HG02759 (cell line): Measurements from ENCODE around the gene HDAC1.

Experiments used
- ATAC-seq: cut with Tn5 transposase; IDR thresholded peaks from one replicate; pipeline ENCODE4 v1.9.1; 2021; ENCODE audit warnings: mild to moderate bottlenecking, moderate library complexity; ENCODE audit not compliant: unreplicated experiment

Gene HDAC1

GRCh38 chr1:32327204-32327603 is 35.3 kb downstream of the HDAC1 start:
- no peak for ATAC-seq

DNA sequence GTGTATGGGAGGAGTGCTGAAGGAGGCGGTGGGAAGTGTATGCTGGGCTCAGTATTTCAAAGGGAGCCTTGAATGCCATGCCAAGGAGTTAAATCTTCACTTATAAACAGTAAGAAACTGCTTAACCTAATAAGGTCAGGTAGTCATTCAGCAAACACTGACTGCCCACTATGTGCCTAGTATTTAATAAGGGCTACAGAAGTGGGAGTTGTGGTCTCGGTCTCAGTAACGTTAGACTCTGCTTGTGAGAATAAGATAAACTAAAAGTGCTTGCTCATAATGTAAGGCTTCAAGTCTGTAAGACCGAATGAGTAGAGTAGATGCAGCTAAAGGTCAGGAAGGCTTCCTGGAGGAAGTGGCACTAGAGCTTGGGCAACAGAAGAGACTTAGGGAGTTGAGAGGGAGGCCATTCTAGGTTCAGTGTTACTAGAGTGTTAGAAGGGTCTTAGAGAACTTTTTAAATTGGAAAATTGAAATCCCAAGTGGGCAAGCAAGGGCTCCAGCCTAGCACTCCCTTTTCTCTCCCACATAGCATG is 38.1 kb downstream of the HDAC1 start:
- no peak for ATAC-seq

- no peak for ATAC-seq
These were observed 38.8 kb downstream of the HDAC1 start for GRCh38 chr1:32330558-32331151.

DNA sequence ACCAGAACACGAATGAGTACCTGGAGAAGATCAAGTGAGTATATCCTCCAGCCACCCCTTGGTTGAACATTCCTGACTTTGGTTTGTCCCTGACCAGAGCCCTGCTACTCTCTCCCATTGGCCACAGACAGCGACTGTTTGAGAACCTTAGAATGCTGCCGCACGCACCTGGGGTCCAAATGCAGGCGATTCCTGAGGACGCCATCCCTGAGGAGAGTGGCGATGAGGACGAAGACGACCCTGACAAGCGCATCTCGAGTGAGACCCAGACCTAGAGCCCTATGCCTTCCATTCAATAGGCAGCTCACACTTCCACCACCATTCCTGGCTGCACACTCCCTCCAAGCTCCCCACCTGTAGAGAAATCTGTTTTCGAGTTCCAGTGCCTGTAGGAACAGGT is 39.7 kb downstream of the HDAC1 start:
- ATAC-seq, result no peak

DNA sequence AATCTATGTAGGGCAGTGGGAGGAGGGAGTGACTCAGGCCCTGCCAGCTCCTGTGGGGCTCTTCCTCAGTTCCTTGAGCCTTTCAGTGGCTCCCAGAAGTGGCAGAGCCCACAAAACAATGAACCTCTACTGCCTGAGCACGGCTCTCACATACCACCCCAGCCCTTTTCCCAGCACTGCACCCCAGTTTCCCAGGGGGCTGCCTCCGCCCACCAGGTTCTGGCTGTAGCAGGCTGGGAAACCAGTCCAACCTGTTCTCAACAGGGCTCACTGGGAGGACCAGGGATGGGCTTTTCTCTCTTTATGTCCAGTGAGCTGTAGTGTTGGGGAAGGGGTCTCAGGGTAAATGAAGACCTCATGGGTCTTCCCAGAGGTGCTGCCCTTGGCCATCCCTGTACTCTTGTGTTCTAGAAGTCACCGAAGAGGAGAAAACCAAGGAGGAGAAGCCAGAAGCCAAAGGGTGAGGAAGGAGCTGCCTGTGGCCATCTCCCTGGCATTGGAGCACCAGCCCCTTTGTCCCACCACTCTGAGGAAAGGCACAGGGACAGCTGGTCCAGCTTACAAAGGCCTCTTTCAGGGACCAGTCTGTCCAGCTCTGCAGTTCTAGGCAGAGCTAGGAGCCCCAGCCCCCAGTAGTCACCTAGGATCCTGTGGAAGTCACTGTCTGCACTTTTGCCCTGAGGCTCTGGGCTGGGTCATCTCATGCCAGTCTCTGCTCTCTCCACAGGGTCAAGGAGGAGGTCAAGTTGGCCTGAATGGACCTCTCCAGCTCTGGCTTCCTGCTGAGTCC is 40.6 kb downstream of the HDAC1 start:
- no peak for ATAC-seq

DNA sequence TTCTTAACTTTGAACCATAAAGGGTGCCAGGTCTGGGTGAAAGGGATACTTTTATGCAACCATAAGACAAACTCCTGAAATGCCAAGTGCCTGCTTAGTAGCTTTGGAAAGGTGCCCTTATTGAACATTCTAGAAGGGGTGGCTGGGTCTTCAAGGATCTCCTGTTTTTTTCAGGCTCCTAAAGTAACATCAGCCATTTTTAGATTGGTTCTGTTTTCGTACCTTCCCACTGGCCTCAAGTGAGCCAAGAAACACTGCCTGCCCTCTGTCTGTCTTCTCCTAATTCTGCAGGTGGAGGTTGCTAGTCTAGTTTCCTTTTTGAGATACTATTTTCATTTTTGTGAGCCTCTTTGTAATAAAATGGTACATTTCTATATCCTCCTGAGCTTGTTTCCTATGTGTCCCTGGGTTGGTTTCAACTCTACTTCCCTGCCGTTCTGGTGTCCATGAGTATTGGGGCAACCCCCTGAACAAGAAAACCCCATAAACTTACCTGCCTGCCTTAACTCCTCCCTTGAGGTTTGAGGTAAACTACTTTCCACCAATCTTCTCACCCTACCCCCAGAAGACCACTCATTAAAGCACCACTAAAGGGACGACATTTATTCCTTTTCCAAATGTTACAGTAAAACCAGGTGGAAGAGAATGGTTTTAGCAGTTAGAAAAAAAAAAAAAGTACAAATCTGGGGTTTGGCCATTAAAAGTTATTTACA is 41.5 kb downstream of the HDAC1 start:
- ATAC-seq, result no peak

DNA sequence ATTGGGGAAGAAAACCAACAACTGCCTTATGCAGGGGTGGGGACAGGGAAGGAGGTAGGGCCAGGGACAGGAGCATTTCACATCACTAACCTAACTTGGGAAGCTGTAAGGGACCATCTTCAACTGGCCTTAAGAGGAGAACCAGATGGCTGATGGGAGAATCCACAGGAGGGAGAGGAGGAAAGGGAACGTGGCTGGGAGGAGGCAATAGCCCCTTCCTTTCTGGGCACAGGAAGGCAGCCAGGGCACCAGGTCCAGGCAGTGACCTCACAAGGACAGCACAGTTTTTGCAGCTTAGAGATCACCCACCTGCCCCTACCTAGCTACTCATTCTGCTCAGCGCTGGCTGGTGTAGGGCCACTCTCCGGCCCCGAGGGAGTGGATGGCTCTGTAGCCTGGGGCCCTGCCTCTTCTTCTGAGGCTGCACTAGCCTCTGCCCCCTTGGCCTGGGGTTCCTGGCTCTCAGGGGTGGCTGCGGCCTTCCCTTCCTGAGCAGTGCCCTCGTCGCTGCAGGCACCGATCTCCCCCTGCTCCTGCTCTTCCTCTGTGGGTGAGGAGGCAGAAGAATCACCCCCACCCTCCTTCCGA is 42.5 kb downstream of the HDAC1 start:
- no peak for ATAC-seq

DNA sequence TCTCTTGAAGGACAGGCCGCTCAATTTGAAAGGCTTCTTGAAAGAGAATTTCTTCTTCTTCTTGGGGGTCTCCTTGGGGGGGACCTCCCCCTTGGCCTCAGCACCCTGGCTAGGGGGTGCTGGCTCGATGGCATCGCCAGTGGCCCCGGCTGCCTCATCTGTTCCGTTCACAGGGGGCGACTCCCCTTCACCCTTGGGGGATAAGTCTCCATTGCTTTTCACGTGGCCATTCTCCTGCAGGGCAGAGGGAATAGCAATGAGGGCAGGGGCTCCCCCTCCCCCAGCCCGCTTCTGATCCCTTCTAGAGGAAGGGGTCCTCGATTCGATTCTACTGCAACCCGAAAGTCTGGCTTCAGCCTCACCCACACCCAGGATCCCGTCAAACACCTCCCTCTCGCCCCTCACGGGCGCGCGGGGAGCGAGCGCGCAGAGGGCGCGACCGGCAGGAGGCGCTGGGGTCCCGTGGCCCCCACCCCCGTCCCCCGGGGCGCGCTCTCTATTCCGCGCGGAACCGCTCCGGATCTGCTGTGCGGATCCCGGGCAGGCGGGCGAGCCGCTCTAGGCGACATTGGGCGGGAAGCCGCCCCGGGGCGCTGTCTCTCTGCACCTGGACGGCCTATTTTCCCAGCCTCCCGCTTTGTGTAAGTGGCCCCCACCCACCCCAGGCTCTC is 43.1 kb downstream of the HDAC1 start:
- peak; percentile 18 for ATAC-seq

DNA sequence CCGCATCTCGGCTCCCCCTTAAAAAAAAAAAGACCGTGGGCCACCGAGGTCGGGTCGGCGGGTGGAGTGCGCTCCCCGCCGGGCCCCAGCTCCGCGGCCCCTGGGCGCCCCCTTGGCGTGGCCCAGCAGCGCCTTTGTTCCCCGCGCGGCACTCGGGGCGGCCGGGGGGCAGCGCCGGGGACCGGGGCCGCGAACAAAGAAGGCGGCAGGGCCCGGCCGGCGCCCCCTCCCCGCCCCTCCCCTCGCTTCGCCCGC is 43.6 kb downstream of the HDAC1 start:
- ATAC-seq, result peak; percentile 2

GRCh38 chr1:32335790-32336590 is 44.1 kb downstream of the HDAC1 start, which contains the start of gene MARCKSL1:
MARCKSL1 (minus strand) TSS chr1:32336233; CDS start chr1:32336033, 200 bp downstream.
- peak; percentile 54 for ATAC-seq

DNA sequence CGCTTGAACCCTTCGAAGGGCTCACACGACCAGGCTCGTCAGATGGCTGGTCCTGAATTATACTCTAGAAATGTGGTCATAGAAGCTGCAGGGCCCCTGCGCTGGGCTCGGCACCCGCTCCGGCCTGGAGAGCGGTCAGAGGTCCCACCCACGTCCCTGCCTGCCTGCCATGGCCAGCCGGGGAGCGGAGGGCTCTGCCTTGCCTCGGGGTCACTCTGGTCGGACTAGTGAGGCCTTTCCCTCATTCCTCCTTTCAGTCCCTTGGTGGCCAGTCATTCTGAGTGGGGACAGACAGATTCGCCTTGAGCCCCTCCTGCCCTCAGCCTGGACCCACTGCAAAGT is 44.7 kb downstream of the HDAC1 start:
- ATAC-seq, result no peak

- ATAC-seq, result peak; percentile 33
These were observed 45.2 kb downstream of the HDAC1 start for GRCh38 chr1:32336963-32337675.

DNA sequence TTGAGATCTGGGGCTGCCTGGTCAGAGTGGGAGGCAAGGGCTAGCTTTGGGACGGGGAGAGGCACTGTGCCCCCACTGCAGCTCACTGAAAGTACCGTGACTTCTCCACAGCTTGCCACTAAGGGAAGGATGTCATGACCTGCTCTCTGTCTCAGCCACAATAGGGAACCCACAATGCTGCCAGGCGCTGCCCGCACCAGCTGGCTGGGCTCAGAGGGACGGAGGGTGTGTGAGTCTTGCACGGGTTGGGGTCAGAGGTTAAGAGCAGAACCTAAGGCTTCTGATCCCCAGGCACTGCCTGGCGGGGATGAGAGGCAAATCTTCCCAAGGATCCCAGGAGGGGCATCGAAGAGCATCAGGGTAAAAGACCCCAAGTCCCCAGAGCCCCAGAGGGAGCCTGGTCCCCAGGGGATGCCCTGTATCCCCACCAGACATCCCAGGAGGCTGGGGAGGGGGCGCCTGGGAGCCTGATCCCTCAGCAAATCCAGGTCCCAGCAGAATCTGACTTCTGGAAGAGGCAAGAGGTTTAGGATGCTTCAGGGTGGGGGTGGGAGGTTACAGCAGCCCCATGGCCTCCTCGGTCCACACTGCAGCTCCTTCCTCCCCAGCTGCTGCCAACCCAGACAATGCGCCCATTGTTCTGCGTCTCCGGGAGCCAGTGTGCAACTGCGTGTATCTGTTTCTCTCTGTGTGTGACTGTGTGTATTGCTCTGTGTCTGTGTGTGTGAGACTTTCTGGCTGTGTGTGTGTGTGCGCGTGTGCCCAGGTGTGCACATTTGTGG is 46.2 kb downstream of the HDAC1 start:
- peak; percentile 19 for ATAC-seq

DNA sequence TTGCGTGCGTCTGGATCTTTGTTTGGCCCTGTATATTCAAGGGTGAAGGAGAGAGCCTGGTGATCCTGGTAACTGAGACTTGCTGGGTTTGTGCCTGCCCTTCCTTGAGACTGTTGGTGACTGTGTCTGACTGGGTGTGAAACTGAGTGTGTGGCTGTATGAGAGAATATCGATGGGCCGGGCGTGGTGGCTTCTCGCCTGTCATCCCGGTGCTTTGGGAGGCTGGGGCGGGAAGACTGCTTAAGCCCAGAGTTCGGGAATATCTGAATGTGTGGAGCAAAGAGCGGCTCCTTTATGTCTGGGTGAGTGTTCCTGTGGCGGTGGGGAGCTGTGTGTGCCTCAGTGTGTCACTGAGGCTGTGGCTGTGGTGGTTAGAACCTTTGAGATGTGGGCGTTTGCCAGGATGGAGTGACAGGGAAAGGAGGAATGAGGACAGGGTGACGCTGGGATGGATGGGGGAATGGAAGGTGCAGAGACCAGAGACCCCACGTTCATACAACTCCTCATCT is 46.8 kb downstream of the HDAC1 start:
- no peak for ATAC-seq

DNA sequence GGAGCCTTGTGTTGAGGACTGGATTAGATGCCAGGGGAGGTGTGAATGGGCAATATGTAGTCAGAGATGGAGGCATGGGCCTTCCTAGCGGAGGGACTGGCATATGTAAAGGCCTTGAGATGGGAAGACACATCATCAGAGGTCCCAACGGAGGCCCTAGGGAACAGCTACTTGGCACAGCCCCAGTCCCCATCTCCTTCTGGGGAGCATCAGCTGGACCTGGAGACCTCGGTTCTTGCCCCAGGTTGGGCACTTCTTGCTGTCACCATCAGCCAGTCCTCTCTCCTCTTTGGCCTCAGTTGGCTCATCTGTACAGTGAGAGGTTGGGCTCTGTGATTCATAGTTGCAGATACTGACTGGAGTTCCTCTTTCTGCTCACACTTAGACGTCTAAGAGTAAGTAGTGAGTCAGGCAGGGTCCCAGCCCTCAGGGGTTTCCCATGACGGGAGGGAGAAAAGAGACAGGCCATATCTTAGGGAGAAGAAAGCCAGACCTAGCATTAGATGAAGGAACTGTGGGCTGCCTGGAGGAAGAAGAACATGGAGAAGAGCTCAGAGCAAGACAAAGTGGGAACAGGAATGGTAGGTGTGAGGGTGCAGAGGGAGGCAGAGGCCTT is 47.6 kb downstream of the HDAC1 start:
- ATAC-seq, result no peak

GRCh38 chr1:32341186-32341757 is 49.4 kb downstream of the HDAC1 start:
- ATAC-seq, result no peak

DNA sequence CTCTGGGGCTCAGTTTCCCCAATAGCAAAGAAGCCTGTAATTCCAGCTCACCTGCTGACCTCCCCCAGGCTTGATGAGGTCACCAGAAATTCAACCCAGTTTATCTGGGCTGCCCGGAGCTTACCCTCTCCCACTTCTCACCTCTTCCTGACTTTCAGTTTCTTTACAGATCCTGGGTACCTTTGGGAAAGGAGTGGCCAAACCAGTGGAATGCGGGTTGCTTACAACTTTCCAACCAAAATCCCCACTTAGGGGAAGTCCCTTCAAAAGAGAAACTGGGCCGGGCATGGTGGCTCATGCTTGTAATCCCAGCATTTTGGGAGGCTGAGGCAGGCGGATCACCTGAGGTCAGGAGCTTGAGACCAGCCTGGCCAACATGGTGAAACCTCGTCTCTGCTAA is 50.1 kb downstream of the HDAC1 start:
- ATAC-seq, result no peak

- no peak for ATAC-seq
These were observed 50.8 kb downstream of the HDAC1 start for GRCh38 chr1:32342704-32343103.
